Astrocyte (in vitro differentiated cells and primary cell): ENCODE data around the gene NMT1. TPM values are rescaled to one million over a fixed set of nuclear protein-coding genes. Genes with fewer than 3 reads are reported as not detected.

Experiments
- DNase-seq: peaks from one replicate; pipeline ENCODE4 v3.0.0-alpha.2; 2010; ENCODE audit warnings: low read depth
- FAIRE-seq: peaks from 2 replicates; lab custom pipeline; 2011; peaks lifted over from hg19 to GRCh38; lab: Jason Lieb, UNC
- H2AFZ ChIP-seq: 2 replicates; pipeline ENCODE4 v1.6.0; 2012; ENCODE audit warnings: low read depth, low read length, inconsistent platforms
- H3K27ac ChIP-seq: 2 replicates; pipeline ENCODE4 v1.5.1; 2011; ENCODE audit warnings: low read depth, low read length, inconsistent platforms
- H3K27me3 ChIP-seq: 2 replicates; pipeline ENCODE4 v1.6.0; 2011; ENCODE audit warnings: low read length, inconsistent platforms; ENCODE audit not compliant: insufficient read depth
- H3K36me3 ChIP-seq: 2 replicates; pipeline ENCODE4 v1.5.1; 2011; ENCODE audit warnings: low read length, inconsistent platforms; ENCODE audit not compliant: insufficient read depth
- H3K4me1 ChIP-seq: 2 replicates; pipeline ENCODE4 v1.5.1; 2011; ENCODE audit warnings: low read length, inconsistent platforms; ENCODE audit not compliant: insufficient read depth
- H3K4me2 ChIP-seq: 2 replicates; pipeline ENCODE4 v1.6.0; 2012; ENCODE audit warnings: low read length, inconsistent platforms
- H3K4me3 ChIP-seq: 2 replicates; pipeline ENCODE4 v1.5.1; 2011; ENCODE audit warnings: low read depth, mild to moderate bottlenecking, low read length, inconsistent platforms; ENCODE audit not compliant: insufficient read depth
- H3K79me2 ChIP-seq: 2 replicates; pipeline ENCODE4 v1.6.0; 2012; ENCODE audit warnings: mild to moderate bottlenecking, low read length, inconsistent platforms; ENCODE audit not compliant: insufficient read depth
- H3K9ac ChIP-seq: 2 replicates; pipeline ENCODE4 v1.6.0; 2012; ENCODE audit warnings: mild to moderate bottlenecking, low read length, inconsistent platforms
- H3K9me3 ChIP-seq: 2 replicates; pipeline ENCODE4 v1.5.1; 2012; ENCODE audit warnings: low read depth, mild to moderate bottlenecking, low read length, inconsistent platforms; ENCODE audit not compliant: insufficient read depth
- H4K20me1 ChIP-seq: 2 replicates; pipeline ENCODE4 v1.6.0; 2012; ENCODE audit warnings: low read length, inconsistent platforms; ENCODE audit not compliant: insufficient read depth
- H3K27ac Mint-ChIP-seq: one replicate; pipeline ENCODE4 v1.8.0; 2021; ENCODE audit warnings: mild to moderate bottlenecking, mixed read lengths; ENCODE audit not compliant: unreplicated experiment
- H3K27me3 Mint-ChIP-seq: one replicate; pipeline ENCODE4 v1.8.0; 2021; ENCODE audit warnings: low read depth, mixed read lengths; ENCODE audit not compliant: unreplicated experiment
- H3K36me3 Mint-ChIP-seq: one replicate; pipeline ENCODE4 v1.8.0; 2021; ENCODE audit warnings: low read depth, mixed read lengths; ENCODE audit not compliant: unreplicated experiment
- H3K4me1 Mint-ChIP-seq: one replicate; pipeline ENCODE4 v1.8.0; 2021; ENCODE audit warnings: low read depth, mixed read lengths; ENCODE audit not compliant: unreplicated experiment
- H3K4me3 Mint-ChIP-seq: one replicate; pipeline ENCODE4 v1.8.0; 2021; ENCODE audit warnings: mild to moderate bottlenecking, moderate library complexity, mixed read lengths; ENCODE audit not compliant: unreplicated experiment
- H3K9me3 Mint-ChIP-seq: one replicate; pipeline ENCODE4 v1.8.0; 2021; ENCODE audit warnings: mild to moderate bottlenecking, mixed read lengths; ENCODE audit not compliant: unreplicated experiment
- EZH2 ChIP-seq: IDR thresholded peaks from 2 replicates; pipeline ENCODE4 v1.6.1; 2012; ENCODE audit warnings: mild to moderate bottlenecking, low read length, inconsistent platforms; ENCODE audit not compliant: insufficient read depth
- total RNA-seq: library from RNA; stranded (reverse); gene quantifications from 2 replicates; pipeline ENCODE4 v1.2.1, GENCODE V29; 2021
- TF ChIP-seq, protein P1 (sequence below): IDR thresholded peaks from 2 replicates; pipeline ENCODE4 v1.5.1; 2011; ENCODE audit warnings: low read depth, mild to moderate bottlenecking, inconsistent platforms, low read length, moderate library complexity; ENCODE audit not compliant: insufficient read depth

Gene NMT1
- total RNA-seq, 1 donor from 2014 or later: 114 TPM

DNA sequence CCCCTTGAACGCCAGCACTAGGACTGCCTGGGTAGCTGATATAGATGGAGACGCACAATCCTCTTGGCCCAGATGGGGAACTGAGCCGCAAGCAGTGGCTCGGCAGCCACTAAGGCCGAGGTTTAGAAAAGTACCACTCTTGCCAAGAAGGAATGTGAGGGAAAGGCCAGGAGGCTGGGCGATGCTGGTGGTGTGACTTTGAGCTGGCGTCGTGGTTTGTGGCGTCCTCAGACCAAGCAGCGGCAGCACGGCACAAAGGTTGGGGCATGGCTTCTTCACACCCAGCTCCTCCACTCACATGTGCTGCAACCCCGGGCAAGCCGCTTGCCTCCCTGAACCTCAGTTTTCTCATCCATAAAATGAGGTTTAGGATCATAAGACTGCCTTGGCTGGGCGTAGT lies 25.3 kb upstream of the NMT1 start:
- H2AFZ ChIP-seq: no peak overlapping the region
- Mint-ChIP-seq H3K4me1 (peaks cover 18% of the 10 kb centered on the region), H3K27me3 (no peaks in the 10 kb centered on the region), H3K9me3 (no peaks in the 10 kb centered on the region), H3K27ac (no peak overlapping the region), H3K4me3 (no peak overlapping the region), H3K36me3 (peaks cover 20% of the 10 kb centered on the region)
- peaks cover 9% of the 10 kb centered on the region for H3K36me3 ChIP-seq
- H3K4me2 ChIP-seq: no peak overlapping the region
- peaks cover 26% of the 10 kb centered on the region for H3K79me2 ChIP-seq
- no peaks in the 10 kb centered on the region for H3K9me3 ChIP-seq
- DNase-seq: no peak
- no peak overlapping the region for H3K4me3 ChIP-seq
- H3K9ac ChIP-seq: no peak overlapping the region
- no peak overlapping the region for H3K27ac ChIP-seq
- H3K4me1 ChIP-seq: peaks cover 3% of the 10 kb centered on the region
- TF ChIP-seq, protein P1, sequence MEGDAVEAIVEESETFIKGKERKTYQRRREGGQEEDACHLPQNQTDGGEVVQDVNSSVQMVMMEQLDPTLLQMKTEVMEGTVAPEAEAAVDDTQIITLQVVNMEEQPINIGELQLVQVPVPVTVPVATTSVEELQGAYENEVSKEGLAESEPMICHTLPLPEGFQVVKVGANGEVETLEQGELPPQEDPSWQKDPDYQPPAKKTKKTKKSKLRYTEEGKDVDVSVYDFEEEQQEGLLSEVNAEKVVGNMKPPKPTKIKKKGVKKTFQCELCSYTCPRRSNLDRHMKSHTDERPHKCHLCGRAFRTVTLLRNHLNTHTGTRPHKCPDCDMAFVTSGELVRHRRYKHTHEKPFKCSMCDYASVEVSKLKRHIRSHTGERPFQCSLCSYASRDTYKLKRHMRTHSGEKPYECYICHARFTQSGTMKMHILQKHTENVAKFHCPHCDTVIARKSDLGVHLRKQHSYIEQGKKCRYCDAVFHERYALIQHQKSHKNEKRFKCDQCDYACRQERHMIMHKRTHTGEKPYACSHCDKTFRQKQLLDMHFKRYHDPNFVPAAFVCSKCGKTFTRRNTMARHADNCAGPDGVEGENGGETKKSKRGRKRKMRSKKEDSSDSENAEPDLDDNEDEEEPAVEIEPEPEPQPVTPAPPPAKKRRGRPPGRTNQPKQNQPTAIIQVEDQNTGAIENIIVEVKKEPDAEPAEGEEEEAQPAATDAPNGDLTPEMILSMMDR: no peak
- FAIRE-seq: no peak
- no peaks in the 10 kb centered on the region for H3K27me3 ChIP-seq
- peaks cover 40% of the 10 kb centered on the region for H4K20me1 ChIP-seq

DNA sequence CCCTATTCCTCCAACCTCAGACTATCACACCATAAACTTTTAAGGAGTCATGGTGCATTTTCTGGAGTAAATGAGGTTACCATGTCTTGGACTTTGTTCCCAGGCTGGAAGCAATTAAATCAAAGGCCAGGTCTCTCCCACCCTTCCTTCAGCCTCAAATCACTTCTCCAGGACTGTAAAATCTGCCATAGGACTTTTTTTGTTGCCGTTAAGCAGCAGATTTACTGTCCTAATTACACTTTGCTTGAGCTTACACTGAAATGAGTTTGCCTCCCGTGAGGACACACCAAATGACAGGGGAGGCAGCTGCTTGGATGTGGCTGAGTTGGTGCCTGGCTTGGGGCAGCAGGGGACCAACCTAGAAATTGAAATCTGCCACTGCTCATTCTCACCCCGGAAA lies 24.4 kb upstream of the NMT1 start:
- peaks cover 3% of the 10 kb centered on the region for H3K4me1 ChIP-seq
- H3K9me3 ChIP-seq: no peaks in the 10 kb centered on the region
- TF ChIP-seq EZH2: no peak
- TF ChIP-seq, protein P1: no peak
- H3K9me3 Mint-ChIP-seq: no peaks in the 10 kb centered on the region
- H4K20me1 ChIP-seq: peaks cover 42% of the 10 kb centered on the region
- no peak for FAIRE-seq
- peaks cover 14% of the 10 kb centered on the region for H3K4me1 Mint-ChIP-seq
- H3K4me3 Mint-ChIP-seq: no peak overlapping the region
- H3K27me3 Mint-ChIP-seq: no peaks in the 10 kb centered on the region
- no peak overlapping the region for H3K4me3 ChIP-seq
- H2AFZ ChIP-seq: no peak overlapping the region
- peaks cover 30% of the 10 kb centered on the region for H3K79me2 ChIP-seq
- H3K36me3 ChIP-seq: peaks cover 6% of the 10 kb centered on the region
- H3K27me3 ChIP-seq: no peaks in the 10 kb centered on the region
- no peak overlapping the region for H3K27ac Mint-ChIP-seq
- H3K36me3 Mint-ChIP-seq: peaks cover 16% of the 10 kb centered on the region
- H3K27ac ChIP-seq: no peak overlapping the region
- no peak for DNase-seq
- no peak overlapping the region for H3K9ac ChIP-seq
- no peak overlapping the region for H3K4me2 ChIP-seq

DNA sequence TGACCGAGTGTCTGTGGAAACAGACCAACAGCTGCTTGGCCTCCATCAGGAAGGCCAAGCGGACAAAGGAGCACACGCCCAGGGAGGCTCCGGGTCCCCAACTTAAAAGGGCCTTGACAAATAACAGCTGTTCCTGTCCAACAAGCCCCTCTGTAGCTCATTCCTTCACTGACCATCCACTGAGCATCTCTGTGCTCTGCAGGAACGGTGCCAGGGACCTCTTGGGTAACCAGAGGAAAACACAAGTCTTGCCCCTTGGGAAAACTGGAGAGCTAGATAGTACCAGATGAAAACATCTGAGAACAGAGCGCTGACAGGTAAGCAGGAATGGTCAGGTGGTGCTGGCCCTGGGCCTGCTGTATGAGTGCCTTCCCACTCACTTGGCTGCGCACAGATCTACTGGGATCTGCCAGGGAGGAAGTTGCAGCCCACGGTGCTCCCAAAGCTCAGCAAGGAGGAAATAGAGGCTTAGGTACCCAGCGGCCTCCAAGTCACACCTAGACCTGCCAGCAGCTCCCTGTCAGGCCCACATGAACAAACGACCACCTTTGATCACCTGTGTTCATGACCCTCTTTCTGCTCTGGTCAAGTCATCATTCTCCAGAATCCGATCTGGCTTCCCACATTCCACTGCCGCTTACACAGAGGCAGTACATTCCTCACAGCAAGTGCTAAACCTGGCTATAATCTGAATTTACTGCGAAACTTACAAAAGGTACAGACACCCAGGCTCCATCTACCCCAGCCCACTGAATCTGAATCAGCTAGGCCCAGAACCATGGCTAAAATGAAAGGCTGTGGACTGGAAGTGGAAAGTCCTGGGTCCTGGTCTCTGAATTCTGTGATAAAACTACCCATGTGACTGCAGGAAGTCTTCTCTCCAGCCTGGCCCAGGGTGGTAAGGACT lies 22.1 kb upstream of the NMT1 start:
- Histone ChIP-seq H3K27me3 (no peaks in the 10 kb centered on the region), H3K4me1 (peaks cover 3% of the 10 kb centered on the region), H3K36me3 (peaks cover 4% of the 10 kb centered on the region), H2AFZ (no peak overlapping the region), H3K79me2 (peaks cover 49% of the 10 kb centered on the region), H3K9ac (no peak overlapping the region), H4K20me1 (peaks cover 60% of the 10 kb centered on the region), H3K4me2 (no peak overlapping the region), H3K9me3 (no peaks in the 10 kb centered on the region), H3K27ac (no peak overlapping the region), H3K4me3 (no peak overlapping the region)
- DNase-seq: no peak
- TF ChIP-seq, protein P1: no peak
- no peak for TF ChIP-seq EZH2
- H3K4me3 Mint-ChIP-seq: no peak overlapping the region
- no peak overlapping the region for H3K27ac Mint-ChIP-seq
- peaks cover 13% of the 10 kb centered on the region for H3K4me1 Mint-ChIP-seq
- peaks cover 8% of the 10 kb centered on the region for H3K36me3 Mint-ChIP-seq
- FAIRE-seq: no peak
- no peaks in the 10 kb centered on the region for H3K27me3 Mint-ChIP-seq
- no peaks in the 10 kb centered on the region for H3K9me3 Mint-ChIP-seq
